Measurements from ENCODE around the gene DLEC1. TPM values are rescaled to one million over a fixed set of nuclear protein-coding genes. Genes with fewer than 3 reads are reported as not detected.

DLEC1 gene
- total RNA-seq, 1 donor, result under 0.01 TPM

- Histone ChIP-seq H3K4me3 (ENCODE audit: insufficient read depth, low read length) (no peak overlapping the region), H3K4me1 (ENCODE audit: insufficient read depth, low read length) (no peaks in the 10 kb centered on the region), H3K4me2 (ENCODE audit: insufficient read depth, low read length) (no peak overlapping the region), H4K20me1 (ENCODE audit: insufficient read depth, low read length) (no peaks in the 10 kb centered on the region), H2AFZ (ENCODE audit: low read length) (no peak overlapping the region), H3K36me3 (ENCODE audit: insufficient read depth, low read length) (no peaks in the 10 kb centered on the region), H3K27me3 (ENCODE audit: insufficient read depth, low read length) (peaks cover 6% of the 10 kb centered on the region), H3K9me3 (ENCODE audit: low read depth, low read length) (no peaks in the 10 kb centered on the region), H3K27ac (ENCODE audit: low read depth, low read length) (no peak overlapping the region), H3K79me2 (ENCODE audit: insufficient read depth, low read length) (no peaks in the 10 kb centered on the region)
- no peak for DNase-seq (ENCODE audit: insufficient read length, low spot score, missing footprints)
- TF ChIP-seq CTCF (IDR thresholded peaks at IDR 0.05; ENCODE audit: extremely low read depth, low read depth, low read length), result no peak
Observed at GRCh38 chr3:38046027-38046426, 7.0 kb downstream of the DLEC1 start.

- Histone ChIP-seq H3K4me3 (ENCODE audit: insufficient read depth, low read length) (no peak overlapping the region), H2AFZ (ENCODE audit: low read length) (no peak overlapping the region), H3K79me2 (ENCODE audit: insufficient read depth, low read length) (no peaks in the 10 kb centered on the region), H3K4me2 (ENCODE audit: insufficient read depth, low read length) (no peak overlapping the region), H3K27ac (ENCODE audit: low read depth, low read length) (no peak overlapping the region), H3K4me1 (ENCODE audit: insufficient read depth, low read length) (no peaks in the 10 kb centered on the region), H3K27me3 (ENCODE audit: insufficient read depth, low read length) (peaks cover 6% of the 10 kb centered on the region), H3K9me3 (ENCODE audit: low read depth, low read length) (no peaks in the 10 kb centered on the region), H4K20me1 (ENCODE audit: insufficient read depth, low read length) (no peaks in the 10 kb centered on the region), H3K36me3 (ENCODE audit: insufficient read depth, low read length) (no peaks in the 10 kb centered on the region)
- no peak for TF ChIP-seq CTCF (IDR thresholded peaks at IDR 0.05; ENCODE audit: extremely low read depth, low read depth, low read length)
- DNase-seq (ENCODE audit: insufficient read length, low spot score, missing footprints), result no peak
Observed at GRCh38 chr3:38046821-38047220, 7.8 kb downstream of the DLEC1 start.

- H2AFZ ChIP-seq (ENCODE audit: low read length), result no peak overlapping the region
- no peaks in the 10 kb centered on the region for H3K79me2 ChIP-seq (ENCODE audit: insufficient read depth, low read length)
- H3K4me3 ChIP-seq (ENCODE audit: insufficient read depth, low read length), result no peak overlapping the region
- H3K27me3 ChIP-seq (ENCODE audit: insufficient read depth, low read length), result peaks cover 6% of the 10 kb centered on the region
- no peaks in the 10 kb centered on the region for H3K9me3 ChIP-seq (ENCODE audit: low read depth, low read length)
- peak; percentile 15 for DNase-seq (ENCODE audit: insufficient read length, low spot score, missing footprints)
- H3K4me1 ChIP-seq (ENCODE audit: insufficient read depth, low read length), result no peaks in the 10 kb centered on the region
- no peak for TF ChIP-seq CTCF (IDR thresholded peaks at IDR 0.05; ENCODE audit: extremely low read depth, low read depth, low read length)
- no peak overlapping the region for H3K4me2 ChIP-seq (ENCODE audit: insufficient read depth, low read length)
- no peaks in the 10 kb centered on the region for H3K36me3 ChIP-seq (ENCODE audit: insufficient read depth, low read length)
- H3K27ac ChIP-seq (ENCODE audit: low read depth, low read length), result no peak overlapping the region
- no peaks in the 10 kb centered on the region for H4K20me1 ChIP-seq (ENCODE audit: insufficient read depth, low read length)
Observed at GRCh38 chr3:38047896-38048295, 8.9 kb downstream of the DLEC1 start.

- H3K27ac ChIP-seq (ENCODE audit: low read depth, low read length), result no peak overlapping the region
- no peaks in the 10 kb centered on the region for H3K36me3 ChIP-seq (ENCODE audit: insufficient read depth, low read length)
- H3K9me3 ChIP-seq (ENCODE audit: low read depth, low read length), result no peaks in the 10 kb centered on the region
- peak; percentile 78 for DNase-seq (ENCODE audit: insufficient read length, low spot score, missing footprints)
- H4K20me1 ChIP-seq (ENCODE audit: insufficient read depth, low read length), result no peaks in the 10 kb centered on the region
- no peak for TF ChIP-seq CTCF (IDR thresholded peaks at IDR 0.05; ENCODE audit: extremely low read depth, low read depth, low read length)
- no peak overlapping the region for H3K4me2 ChIP-seq (ENCODE audit: insufficient read depth, low read length)
- H3K79me2 ChIP-seq (ENCODE audit: insufficient read depth, low read length), result no peaks in the 10 kb centered on the region
- no peak overlapping the region for H3K4me3 ChIP-seq (ENCODE audit: insufficient read depth, low read length)
- H3K27me3 ChIP-seq (ENCODE audit: insufficient read depth, low read length), result no peaks in the 10 kb centered on the region
- H3K4me1 ChIP-seq (ENCODE audit: insufficient read depth, low read length), result no peaks in the 10 kb centered on the region
- H2AFZ ChIP-seq (ENCODE audit: low read length), result no peak overlapping the region
Observed at GRCh38 chr3:38049358-38050126, 10.5 kb downstream of the DLEC1 start.
